ENCODE data around the gene CCDC57.

- TF ChIP-seq, protein P1, sequence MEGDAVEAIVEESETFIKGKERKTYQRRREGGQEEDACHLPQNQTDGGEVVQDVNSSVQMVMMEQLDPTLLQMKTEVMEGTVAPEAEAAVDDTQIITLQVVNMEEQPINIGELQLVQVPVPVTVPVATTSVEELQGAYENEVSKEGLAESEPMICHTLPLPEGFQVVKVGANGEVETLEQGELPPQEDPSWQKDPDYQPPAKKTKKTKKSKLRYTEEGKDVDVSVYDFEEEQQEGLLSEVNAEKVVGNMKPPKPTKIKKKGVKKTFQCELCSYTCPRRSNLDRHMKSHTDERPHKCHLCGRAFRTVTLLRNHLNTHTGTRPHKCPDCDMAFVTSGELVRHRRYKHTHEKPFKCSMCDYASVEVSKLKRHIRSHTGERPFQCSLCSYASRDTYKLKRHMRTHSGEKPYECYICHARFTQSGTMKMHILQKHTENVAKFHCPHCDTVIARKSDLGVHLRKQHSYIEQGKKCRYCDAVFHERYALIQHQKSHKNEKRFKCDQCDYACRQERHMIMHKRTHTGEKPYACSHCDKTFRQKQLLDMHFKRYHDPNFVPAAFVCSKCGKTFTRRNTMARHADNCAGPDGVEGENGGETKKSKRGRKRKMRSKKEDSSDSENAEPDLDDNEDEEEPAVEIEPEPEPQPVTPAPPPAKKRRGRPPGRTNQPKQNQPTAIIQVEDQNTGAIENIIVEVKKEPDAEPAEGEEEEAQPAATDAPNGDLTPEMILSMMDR (IDR thresholded peaks at IDR 0.05 in 8 of 11, conservative IDR thresholded peaks at IDR 0.05 in 3 of 11), result no peak
- TF ChIP-seq POLR2A (IDR thresholded peaks at IDR 0.05) (no peak), POLR2AphosphoS5 (IDR thresholded peaks at IDR 0.05) (peak in 1 of 3 donors; percentile 23)
Measured at GRCh38 chr17:82226146-82226808, 13.6 kb upstream of the CCDC57 start.
